Measurements from ENCODE around the gene NMU.

GRCh38 chr4:55546506-55546755 lies 89.7 kb downstream of the NMU start:
- TF ChIP-seq EZH2 (IDR thresholded peaks at IDR 0.05; ENCODE audit: insufficient read depth, poor library complexity, severe bottlenecking) = no peak
- no peak for TF ChIP-seq EZH2phosphoT487 (IDR thresholded peaks at IDR 0.05; ENCODE audit: insufficient read depth, low read depth)
